HepG2 (cell line): Measurements from ENCODE around the gene ZNF318. TPM values are rescaled to one million over a fixed set of nuclear protein-coding genes. Genes with fewer than 3 reads are reported as not detected.

ENCODE experiments used
- ATAC-seq: fragments of 200-7000 bp; cut with Tn5 transposase; 3 replicates; pipeline ENCODE4 v1.9.1; 2020; ENCODE audit warnings: mild to moderate bottlenecking, moderate library complexity
- BruUV-seq: library from RNA; stranded (reverse); fragments of 400-500 nt; replicated peaks from 2 replicates; lab custom pipeline; 2021; lab: Mats Ljungman, UMichigan
- CTCF ChIA-PET: fragments of 300-600 bp; formaldehyde crosslinking; extraction: SDS; loops from one replicate; lab custom pipeline; 2021; ENCODE audit warnings: low total read pairs, inconsistent platforms, low intra/inter-chr PET ratio; lab: Yijun Ruan, JAX
- POLR2A ChIA-PET: fragments of 350-600 bp; sonication (Branson Sonifier 250); formaldehyde crosslinking; loops from one replicate; lab custom pipeline; 2020; ENCODE audit warnings: antibody characterized with exemption, inconsistent platforms; lab: Yijun Ruan, JAX
- DNase-seq: peaks from one replicate; pipeline ENCODE4 v3.0.0-alpha.2; 2015; ENCODE audit warnings: low spot score
- FAIRE-seq: peaks from 3 replicates; lab custom pipeline; 2011; peaks lifted over from hg19 to GRCh38; lab: Jason Lieb, UNC
- H2AFZ ChIP-seq: one replicate; pipeline ENCODE4 v1.6.1; 2011; ENCODE audit warnings: low read length, inconsistent platforms
- H3K27ac ChIP-seq: fragments of 300-600 bp; 3 replicates; pipeline ENCODE4 v1.8.0; 2011; ENCODE audit warnings: mixed run types, mild to moderate bottlenecking, mixed read lengths, low read length, inconsistent platforms; ENCODE audit not compliant: insufficient read depth; ENCODE audit errors: extremely low read length
- H3K27me3 ChIP-seq, 2 experiments: fragments of 200-600 bp in 1 of 2; 2 replicates in 1 of 2; 3 replicates in 1 of 2; pipeline versions ENCODE4 v1.6.0 to v1.8.0; 2011; ENCODE audit warnings: low read length in 2 of 2, mild to moderate bottlenecking in 2 of 2, moderate library complexity in 2 of 2, inconsistent platforms in 1 of 2; ENCODE audit not compliant: insufficient read depth in 2 of 2, control insufficient read depth in 1 of 2
- H3K36me3 ChIP-seq, 2 experiments: fragments of 200-600 bp in 1 of 2; replicated peaks in 1 of 2; 2 replicates in 1 of 2; 3 replicates in 1 of 2; pipeline versions ENCODE4 v1.5.1 to v1.8.0; 2011; ENCODE audit warnings: low read length in 2 of 2, inconsistent platforms in 1 of 2; ENCODE audit not compliant: insufficient read depth in 2 of 2, control insufficient read depth in 1 of 2
- H3K4me1 ChIP-seq: 2 replicates; pipeline ENCODE4 v1.5.1; 2012; ENCODE audit warnings: low read length, inconsistent platforms; ENCODE audit not compliant: insufficient read depth
- H3K4me2 ChIP-seq: 2 replicates; pipeline ENCODE4 v1.6.0; 2011; ENCODE audit warnings: low read depth, low read length, inconsistent platforms
- H3K4me3 ChIP-seq, 3 experiments: fragments of 200-600 bp in 1 of 3; sonication (generic), shearing (Covaris generic) in 1 of 3; replicated peaks in 1 of 3; 2 replicates each; pipeline ENCODE4 v1.5.1; 2011 to 2016; ENCODE audit warnings: low read length in 3 of 3, inconsistent platforms in 2 of 3, low read depth in 2 of 3, mild to moderate bottlenecking in 2 of 3, control low read depth in 1 of 3, mixed read lengths in 1 of 3; ENCODE audit not compliant: insufficient read depth in 1 of 3
- H3K79me2 ChIP-seq: one replicate; pipeline ENCODE4 v1.6.1; 2011; ENCODE audit warnings: low read length, inconsistent platforms; ENCODE audit not compliant: insufficient read depth
- H3K9ac ChIP-seq: 2 replicates; pipeline ENCODE4 v1.6.0; 2011; ENCODE audit warnings: mild to moderate bottlenecking, low read depth, low read length, inconsistent platforms; ENCODE audit not compliant: insufficient read depth
- H3K9me3 ChIP-seq: 2 replicates; pipeline ENCODE4 v1.5.1; 2012; ENCODE audit warnings: mild to moderate bottlenecking, low read length
- H4K20me1 ChIP-seq: 2 replicates; pipeline ENCODE4 v1.6.0; 2011; ENCODE audit warnings: inconsistent platforms, mild to moderate bottlenecking, low read length, moderate library complexity; ENCODE audit not compliant: insufficient read depth
- DPF2 ChIP-seq: sonication (generic); formaldehyde crosslinking; IDR thresholded peaks from 2 replicates; pipeline ENCODE4 v1.4.0; 2020; ENCODE audit warnings: mild to moderate bottlenecking, low read depth, missing genetic modification reagents, borderline replicate concordance
- GATAD2A ChIP-seq: IDR thresholded peaks from 2 replicates; pipeline ENCODE4 v1.6.1; 2016
- HDAC1 ChIP-seq: sonication (generic); formaldehyde crosslinking; IDR thresholded peaks from 2 replicates; pipeline ENCODE4 v1.5.1; 2020; ENCODE audit warnings: mild to moderate bottlenecking, missing genetic modification reagents
- HDAC6 ChIP-seq: fragments of 200-600 bp; sonication (generic); IDR thresholded peaks from 2 replicates; pipeline ENCODE4 v1.7.0; 2017; ENCODE audit warnings: mild to moderate bottlenecking, antibody characterized with exemption, low read length, low read depth
- JUN ChIP-seq: sonication (generic); formaldehyde crosslinking; IDR thresholded peaks from 2 replicates; pipeline ENCODE4 v1.4.0; 2020; ENCODE audit warnings: mild to moderate bottlenecking, missing genetic modification reagents
- KDM2A ChIP-seq: sonication (generic); formaldehyde crosslinking; IDR thresholded peaks from 2 replicates; pipeline ENCODE4 v1.4.0; 2020; ENCODE audit warnings: low read depth, missing genetic modification reagents, borderline replicate concordance
- MEIS2 ChIP-seq: sonication (generic); formaldehyde crosslinking; IDR thresholded peaks from 2 replicates; pipeline ENCODE4 v1.9.0; 2021; ENCODE audit warnings: mild to moderate bottlenecking, missing genetic modification reagents
- PRMT3 ChIP-seq: sonication (generic); formaldehyde crosslinking; IDR thresholded peaks from 2 replicates; pipeline ENCODE4 v1.8.1; 2022; ENCODE audit warnings: low read depth, mild to moderate bottlenecking, moderate library complexity, missing genetic modification reagents, borderline replicate concordance
- RFX1 ChIP-seq: fragments of 450-650 bp; IDR thresholded peaks from 2 replicates; pipeline ENCODE4 v1.6.1; 2017
- TEAD3 ChIP-seq: optimal IDR thresholded peaks from 2 replicates; pipeline ENCODE3; 2016; ENCODE audit warnings: borderline replicate concordance
- ZBTB7A ChIP-seq: sonication (generic); formaldehyde crosslinking; IDR thresholded peaks from 2 replicates; pipeline ENCODE4 v1.8.0; 2022; ENCODE audit warnings: mild to moderate bottlenecking, missing genetic modification reagents
- ZBTB8A ChIP-seq: sonication (generic); formaldehyde crosslinking; IDR thresholded peaks from 2 replicates; pipeline ENCODE4 v1.4.0; 2020; ENCODE audit warnings: mild to moderate bottlenecking, low read depth, missing genetic modification reagents, borderline replicate concordance
- ZNF124 ChIP-seq: sonication (generic); formaldehyde crosslinking; IDR thresholded peaks from 2 replicates; pipeline ENCODE4 v1.4.0; 2020; ENCODE audit warnings: missing genetic modification reagents
- ZNF225 ChIP-seq: sonication (generic); formaldehyde crosslinking; IDR thresholded peaks from 2 replicates; pipeline ENCODE4 v1.4.0; 2020; ENCODE audit warnings: mild to moderate bottlenecking, missing genetic modification reagents
- ZNF3 ChIP-seq: IDR thresholded peaks from 2 replicates; pipeline ENCODE4 v1.7.0; 2017; ENCODE audit warnings: inconsistent platforms
- ZNF451 ChIP-seq: sonication (generic); formaldehyde crosslinking; IDR thresholded peaks from 2 replicates; pipeline ENCODE4 v1.5.0; 2020; ENCODE audit warnings: mild to moderate bottlenecking, missing genetic modification reagents
- ZNF672 ChIP-seq: sonication (generic); formaldehyde crosslinking; IDR thresholded peaks from 2 replicates; pipeline ENCODE4 v1.8.1; 2022; ENCODE audit warnings: missing genetic modification reagents
- ZNF883 ChIP-seq: sonication (generic); formaldehyde crosslinking; IDR thresholded peaks from 2 replicates; pipeline ENCODE4 v1.5.1; 2020; ENCODE audit warnings: mild to moderate bottlenecking, missing genetic modification reagents; ENCODE audit errors: not compliant biosample characterization
- WGBS: methylation state at CpG from one replicate; pipeline ENCODE4 v1.1.6; 2017; ENCODE audit warnings: low lambda C conversion rate; 5-methylcytosine and 5-hydroxymethylcytosine counted together
- in situ Hi-C: cut with HindIII; loops from 2 replicates; pipeline ENCODE4 v1.10.0; 2017; ENCODE audit warnings: low pct_unique_long_range_greater_than_20kb; ENCODE audit not compliant: extremely low pct_ligation_motif_present
- intact Hi-C: fragments of 100-400 bp; cut with micrococcal nuclease; formaldehyde crosslinking; loops from one replicate; pipeline ENCODE4 v1.10.0; 2022; ENCODE audit not compliant: unreplicated experiment
- polyA plus RNA-seq, 8 experiments: library from polyadenylated mRNA; depleted of rRNA in 3 of 8; stranded (reverse) in 7 of 8; unstranded in 1 of 8; fragments of >200 nt; fragmentation: Illumina TruSeq in 4 of 8; extraction: Trizol in 4 of 8; gene quantifications; 2 replicates each; pipeline versions ENCODE4 v1.2.1 to v1.2.3, GENCODE V29; 2011 to 2016; ENCODE audit warnings: low read depth in 4 of 8, missing spikeins in 1 of 8, mixed read lengths in 1 of 8; ENCODE audit not compliant: insufficient read depth in 1 of 8
- total RNA-seq, 5 experiments: library from RNA; depleted of rRNA; stranded (reverse); fragments of >200 nt; fragmentation: Illumina TruSeq; extraction: Trizol; gene quantifications; 2 replicates each; pipeline ENCODE4 v1.2.3, GENCODE V29; 2016; ENCODE audit warnings: low read depth in 1 of 5
- TF ChIP-seq, protein P1 (sequence below): sonication (generic); formaldehyde crosslinking; IDR thresholded peaks from 2 replicates; pipeline ENCODE4 v1.5.1; 2020; ENCODE audit warnings: missing genetic modification reagents, mild to moderate bottlenecking, borderline replicate concordance
- TF ChIP-seq, protein P2 (sequence below): sonication (generic); formaldehyde crosslinking; IDR thresholded peaks from 2 replicates; pipeline ENCODE4 v1.4.0; 2020; ENCODE audit warnings: missing genetic modification reagents

ZNF318 gene
- total and polyA plus RNA-seq, 2 of the 13 experiments (the other 11 are each of a cell fraction or from before 2014, with no cell fraction given): 13.0 to 14.5 TPM

DNA sequence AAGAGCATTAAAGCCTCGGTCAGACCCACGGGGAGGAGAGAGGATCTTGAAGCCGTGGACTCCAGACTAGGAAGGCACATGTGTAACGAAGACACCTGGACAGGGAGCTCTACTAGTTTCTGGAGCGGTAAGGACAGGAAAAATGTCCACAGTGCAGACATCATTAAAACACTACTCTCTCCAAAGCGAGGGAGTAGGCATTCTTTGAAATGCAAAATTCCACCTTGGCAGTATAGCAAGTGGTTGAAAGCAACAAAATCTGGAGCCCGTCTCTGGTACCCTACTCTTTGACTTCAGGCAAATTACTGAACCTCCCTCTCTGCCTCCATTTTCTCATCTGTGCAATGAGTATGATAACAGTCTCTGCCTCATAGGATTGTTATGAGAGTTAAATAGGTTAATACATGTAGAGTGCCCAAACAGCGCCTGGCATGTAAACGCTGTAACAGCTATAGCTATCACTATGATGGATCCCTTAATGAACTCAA, 60.4 kb downstream of the ZNF318 start:
- Histone ChIP-seq H3K4me3 (peak overlapping the region; percentile 38 to 70 (median 43)), H2AFZ (peak overlapping the region; percentile 79), H3K4me1 (peaks cover 50% of the 10 kb centered on the region), H3K36me3 (no peaks in the 10 kb centered on the region), H3K9ac (peak overlapping the region; percentile 43), H3K9me3 (no peaks in the 10 kb centered on the region), H3K27me3 (no peaks in the 10 kb centered on the region), H3K4me2 (peak overlapping the region; percentile 82), H3K27ac (no peak overlapping the region), H3K79me2 (no peaks in the 10 kb centered on the region), H4K20me1 (no peaks in the 10 kb centered on the region)
- FAIRE-seq: no peak
- BruUV-seq: no TSS peak
- peak; percentile 14 for ATAC-seq
- DNase-seq: no peak
- intact Hi-C loops: no loop called here
- ChIA-PET POLR2A (interaction anchor here (1.4 to 3.1 kb wide), 3 partner anchors 12 to 41 kb away, joined by 5 to 28 read pairs (median 8); partner anchors contain the start of gene SLC22A7), CTCF (no interaction called here)
- 50% methylated on average over 9 of the region's 9 CpGs for WGBS
- in situ Hi-C loops: no loop called here
- TF ChIP-seq MEIS2 (CRISPR knock-in tag) (no peak), KDM2A (0 out of 2 replicates have a peak, but pooled peaks have one; percentile 22), HDAC6 (no peak), ZNF225 (CRISPR knock-in tag) (no peak), HDAC1 (CRISPR knock-in tag) (0 out of 2 replicates have a peak, but pooled peaks have one; percentile 10), DPF2 (CRISPR knock-in tag) (no peak), TEAD3 (CRISPR knock-in tag) (peak; percentile 4), ZNF124 (CRISPR knock-in tag) (no peak), PRMT3 (CRISPR knock-in tag) (no peak), GATAD2A (CRISPR knock-in tag) (no peak), JUN (CRISPR knock-in tag) (0 out of 2 replicates have a peak, but pooled peaks have one; percentile 8), ZNF451 (CRISPR knock-in tag) (no peak), RFX1 (no peak), ZNF883 (CRISPR knock-in tag) (peak; percentile 14), ZNF672 (CRISPR knock-in tag) (no peak), ZBTB8A (CRISPR knock-in tag) (no peak), ZNF3 (no peak), ZBTB7A (CRISPR knock-in tag) (no peak)
- TF ChIP-seq, protein P1, sequence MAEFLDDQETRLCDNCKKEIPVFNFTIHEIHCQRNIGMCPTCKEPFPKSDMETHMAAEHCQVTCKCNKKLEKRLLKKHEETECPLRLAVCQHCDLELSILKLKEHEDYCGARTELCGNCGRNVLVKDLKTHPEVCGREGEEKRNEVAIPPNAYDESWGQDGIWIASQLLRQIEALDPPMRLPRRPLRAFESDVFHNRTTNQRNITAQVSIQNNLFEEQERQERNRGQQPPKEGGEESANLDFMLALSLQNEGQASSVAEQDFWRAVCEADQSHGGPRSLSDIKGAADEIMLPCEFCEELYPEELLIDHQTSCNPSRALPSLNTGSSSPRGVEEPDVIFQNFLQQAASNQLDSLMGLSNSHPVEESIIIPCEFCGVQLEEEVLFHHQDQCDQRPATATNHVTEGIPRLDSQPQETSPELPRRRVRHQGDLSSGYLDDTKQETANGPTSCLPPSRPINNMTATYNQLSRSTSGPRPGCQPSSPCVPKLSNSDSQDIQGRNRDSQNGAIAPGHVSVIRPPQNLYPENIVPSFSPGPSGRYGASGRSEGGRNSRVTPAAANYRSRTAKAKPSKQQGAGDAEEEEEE (CRISPR knock-in tag): no peak
- TF ChIP-seq, protein P2, sequence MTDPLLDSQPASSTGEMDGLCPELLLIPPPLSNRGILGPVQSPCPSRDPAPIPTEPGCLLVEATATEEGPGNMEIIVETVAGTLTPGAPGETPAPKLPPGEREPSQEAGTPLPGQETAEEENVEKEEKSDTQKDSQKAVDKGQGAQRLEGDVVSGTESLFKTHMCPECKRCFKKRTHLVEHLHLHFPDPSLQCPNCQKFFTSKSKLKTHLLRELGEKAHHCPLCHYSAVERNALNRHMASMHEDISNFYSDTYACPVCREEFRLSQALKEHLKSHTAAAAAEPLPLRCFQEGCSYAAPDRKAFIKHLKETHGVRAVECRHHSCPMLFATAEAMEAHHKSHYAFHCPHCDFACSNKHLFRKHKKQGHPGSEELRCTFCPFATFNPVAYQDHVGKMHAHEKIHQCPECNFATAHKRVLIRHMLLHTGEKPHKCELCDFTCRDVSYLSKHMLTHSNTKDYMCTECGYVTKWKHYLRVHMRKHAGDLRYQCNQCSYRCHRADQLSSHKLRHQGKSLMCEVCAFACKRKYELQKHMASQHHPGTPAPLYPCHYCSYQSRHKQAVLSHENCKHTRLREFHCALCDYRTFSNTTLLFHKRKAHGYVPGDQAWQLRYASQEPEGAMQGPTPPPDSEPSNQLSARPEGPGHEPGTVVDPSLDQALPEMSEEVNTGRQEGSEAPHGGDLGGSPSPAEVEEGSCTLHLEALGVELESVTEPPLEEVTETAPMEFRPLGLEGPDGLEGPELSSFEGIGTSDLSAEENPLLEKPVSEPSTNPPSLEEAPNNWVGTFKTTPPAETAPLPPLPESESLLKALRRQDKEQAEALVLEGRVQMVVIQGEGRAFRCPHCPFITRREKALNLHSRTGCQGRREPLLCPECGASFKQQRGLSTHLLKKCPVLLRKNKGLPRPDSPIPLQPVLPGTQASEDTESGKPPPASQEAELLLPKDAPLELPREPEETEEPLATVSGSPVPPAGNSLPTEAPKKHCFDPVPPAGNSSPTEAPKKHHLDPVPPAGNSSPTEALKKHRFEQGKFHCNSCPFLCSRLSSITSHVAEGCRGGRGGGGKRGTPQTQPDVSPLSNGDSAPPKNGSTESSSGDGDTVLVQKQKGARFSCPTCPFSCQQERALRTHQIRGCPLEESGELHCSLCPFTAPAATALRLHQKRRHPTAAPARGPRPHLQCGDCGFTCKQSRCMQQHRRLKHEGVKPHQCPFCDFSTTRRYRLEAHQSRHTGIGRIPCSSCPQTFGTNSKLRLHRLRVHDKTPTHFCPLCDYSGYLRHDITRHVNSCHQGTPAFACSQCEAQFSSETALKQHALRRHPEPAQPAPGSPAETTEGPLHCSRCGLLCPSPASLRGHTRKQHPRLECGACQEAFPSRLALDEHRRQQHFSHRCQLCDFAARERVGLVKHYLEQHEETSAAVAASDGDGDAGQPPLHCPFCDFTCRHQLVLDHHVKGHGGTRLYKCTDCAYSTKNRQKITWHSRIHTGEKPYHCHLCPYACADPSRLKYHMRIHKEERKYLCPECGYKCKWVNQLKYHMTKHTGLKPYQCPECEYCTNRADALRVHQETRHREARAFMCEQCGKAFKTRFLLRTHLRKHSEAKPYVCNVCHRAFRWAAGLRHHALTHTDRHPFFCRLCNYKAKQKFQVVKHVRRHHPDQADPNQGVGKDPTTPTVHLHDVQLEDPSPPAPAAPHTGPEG (CRISPR knock-in tag): no peak
